Activated effector memory CD4-positive, alpha-beta T cell treated with Interleukin-2 at 50 U/mL for 16 hours (primary cell): ENCODE data around the gene ZNF211.

Experiments used
- DNase-seq: peaks from one replicate; pipeline ENCODE4 v3.0.0-alpha.2; 2020

The ZNF211 gene

GRCh38 chr19:57656346-57656745 is 23.4 kb downstream of the ZNF211 start:
- no peak for DNase-seq

DNA sequence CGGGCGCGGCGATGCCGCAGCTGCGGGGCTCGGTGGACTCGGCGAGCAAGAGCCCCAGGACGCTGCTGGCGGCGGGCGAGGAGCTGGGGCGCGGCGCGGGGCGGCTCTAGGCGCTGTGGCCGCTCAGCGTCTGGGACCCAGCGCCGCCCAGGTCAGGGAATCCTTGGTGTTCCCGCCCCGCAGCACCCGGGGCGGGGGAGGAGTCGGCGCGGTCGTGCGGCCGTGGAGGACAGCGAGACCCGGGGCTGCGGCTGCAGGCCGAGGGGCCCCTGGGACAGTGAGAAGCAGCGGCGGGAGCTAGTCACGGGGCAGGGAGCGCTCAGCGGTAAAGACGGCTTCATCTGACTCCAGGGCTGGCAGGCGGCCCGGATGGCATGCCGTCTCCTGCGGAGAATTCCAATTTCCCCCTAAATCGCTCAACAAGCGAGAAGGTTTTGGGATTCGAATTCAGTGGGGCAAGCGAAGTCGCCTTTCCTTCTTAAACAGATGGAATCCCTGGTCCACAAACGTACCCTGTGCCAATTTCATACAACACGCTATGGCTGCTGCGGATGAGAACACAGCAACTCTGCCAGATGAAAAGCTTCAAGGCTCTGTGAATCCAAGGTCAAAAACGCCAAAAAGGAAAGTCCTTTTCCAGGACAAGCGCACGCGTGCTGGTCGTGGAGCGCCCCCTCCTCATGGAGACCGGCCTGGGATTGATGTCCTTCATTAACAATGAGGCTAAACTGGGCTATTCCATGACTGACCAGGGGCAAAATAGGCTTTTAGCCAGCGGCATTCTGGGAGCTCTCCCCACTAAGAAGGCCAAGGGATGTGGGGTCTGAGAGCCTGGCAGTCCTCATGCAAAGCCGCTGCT is 31.5 kb downstream of the ZNF211 start:
- no peak for DNase-seq

- no peak for DNase-seq
Measured at GRCh38 chr19:57665261-57665806, 32.4 kb downstream of the ZNF211 start.

- DNase-seq = no peak
Measured at GRCh38 chr19:57667228-57667627, 34.3 kb downstream of the ZNF211 start.

GRCh38 chr19:57668635-57669034 is 35.7 kb downstream of the ZNF211 start, which contains the start of gene ZSCAN4:
Gene ZSCAN4, plus strand, starts transcription at chr19:57668935. Its CDS starts 7,211 bp downstream, at chr19:57676146.
- no peak for DNase-seq

DNA sequence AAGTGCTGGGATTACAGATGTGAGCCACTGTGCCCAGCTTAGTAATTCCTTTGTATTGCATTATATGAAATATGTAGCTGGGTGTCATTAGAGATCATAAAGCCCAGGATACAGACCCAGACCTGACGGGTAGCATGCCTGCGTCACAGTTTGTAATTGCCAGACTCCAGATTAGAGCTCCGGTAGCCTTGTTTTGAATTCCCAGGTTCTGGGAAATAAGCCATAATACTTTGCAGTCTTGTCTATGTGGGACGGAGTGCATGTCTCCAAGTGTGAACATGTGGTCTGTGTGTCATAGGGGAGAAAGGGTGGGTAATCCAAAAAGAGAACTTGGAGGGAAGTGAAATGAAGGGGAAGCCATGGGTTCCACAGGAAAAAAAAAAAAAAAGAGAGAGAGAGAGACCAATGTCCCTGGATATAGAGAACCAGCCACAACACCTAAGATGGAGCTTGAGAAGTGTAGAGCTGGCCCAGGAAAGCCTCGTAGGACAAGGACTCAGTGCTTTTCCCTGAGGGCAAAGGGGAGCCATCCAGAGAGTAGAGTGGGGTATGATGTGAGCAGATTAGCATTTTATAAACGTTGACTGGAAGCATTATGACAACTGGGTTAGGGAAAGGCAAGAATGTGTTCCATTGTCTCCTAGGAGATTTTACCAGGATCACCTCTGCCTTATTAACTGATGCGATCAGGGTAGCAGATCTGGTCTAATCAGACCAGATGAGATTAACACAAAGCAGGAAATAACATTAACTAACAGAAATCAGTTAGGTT is 38.3 kb downstream of the ZNF211 start:
- DNase-seq = no peak

DNA sequence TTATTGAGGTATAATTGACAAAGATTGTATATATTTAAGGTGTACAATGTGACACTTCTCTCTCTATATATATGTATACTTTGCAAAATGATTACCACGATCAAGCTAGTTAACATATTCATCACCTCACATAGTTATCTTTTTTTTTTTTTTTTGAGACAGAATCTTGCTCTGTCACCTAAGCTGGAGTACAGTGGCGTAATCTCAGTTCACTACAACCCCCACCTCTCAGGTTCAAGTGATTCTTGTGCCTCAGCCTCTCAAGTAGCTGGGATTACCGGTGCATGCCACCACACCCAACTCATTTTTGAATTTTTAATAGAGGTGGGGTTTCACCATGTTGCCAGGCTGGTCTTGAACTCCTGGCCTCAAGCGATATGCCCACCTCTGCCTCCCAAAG is 39.5 kb downstream of the ZNF211 start:
- no peak for DNase-seq

GRCh38 chr19:57675881-57676280 is 42.9 kb downstream of the ZNF211 start:
- DNase-seq = no peak

DNA sequence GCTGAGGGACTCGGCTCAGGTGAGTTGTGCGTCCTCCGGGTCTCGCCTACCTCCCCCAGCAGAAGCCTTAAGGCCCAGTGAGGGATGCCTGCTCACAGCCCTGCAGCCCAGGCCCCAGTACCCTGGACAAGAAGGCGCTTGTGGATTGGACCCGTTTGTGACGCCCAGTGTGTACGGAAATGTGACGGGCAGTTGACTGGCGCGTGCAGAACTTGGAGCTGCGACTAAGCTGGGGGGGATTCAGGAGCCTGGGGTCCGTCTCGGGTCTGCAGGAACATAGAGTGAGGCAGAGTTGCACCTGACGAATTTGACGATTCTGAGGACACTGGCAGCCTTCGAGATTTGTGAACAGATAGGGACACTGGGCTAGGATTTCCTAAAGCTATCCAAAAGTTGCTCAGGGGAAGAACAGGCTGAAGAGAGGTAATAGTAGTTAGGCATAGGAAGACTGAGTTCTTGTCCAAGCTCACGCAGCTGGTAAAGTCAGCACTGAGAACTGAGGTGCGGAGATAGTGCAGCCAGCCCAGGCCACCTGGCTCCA is 49.3 kb downstream of the ZNF211 start:
- no peak for DNase-seq

DNA sequence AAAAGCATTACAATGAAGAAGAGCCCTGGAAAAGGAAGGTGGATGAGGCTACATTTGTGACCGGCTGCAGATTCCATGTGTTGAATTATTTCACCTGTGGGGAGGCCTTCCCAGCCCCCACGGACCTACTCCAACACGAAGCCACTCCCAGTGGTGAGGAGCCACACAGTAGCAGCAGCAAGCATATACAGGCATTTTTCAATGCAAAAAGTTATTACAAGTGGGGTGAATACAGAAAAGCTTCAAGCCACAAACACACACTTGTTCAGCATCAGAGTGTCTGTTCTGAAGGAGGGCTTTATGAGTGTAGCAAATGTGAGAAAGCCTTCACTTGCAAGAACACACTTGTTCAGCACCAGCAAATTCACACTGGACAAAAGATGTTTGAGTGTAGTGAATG is 53.8 kb downstream of the ZNF211 start:
- no peak for DNase-seq

GRCh38 chr19:57687363-57688010 is 54.5 kb downstream of the ZNF211 start:
- no peak for DNase-seq

DNA sequence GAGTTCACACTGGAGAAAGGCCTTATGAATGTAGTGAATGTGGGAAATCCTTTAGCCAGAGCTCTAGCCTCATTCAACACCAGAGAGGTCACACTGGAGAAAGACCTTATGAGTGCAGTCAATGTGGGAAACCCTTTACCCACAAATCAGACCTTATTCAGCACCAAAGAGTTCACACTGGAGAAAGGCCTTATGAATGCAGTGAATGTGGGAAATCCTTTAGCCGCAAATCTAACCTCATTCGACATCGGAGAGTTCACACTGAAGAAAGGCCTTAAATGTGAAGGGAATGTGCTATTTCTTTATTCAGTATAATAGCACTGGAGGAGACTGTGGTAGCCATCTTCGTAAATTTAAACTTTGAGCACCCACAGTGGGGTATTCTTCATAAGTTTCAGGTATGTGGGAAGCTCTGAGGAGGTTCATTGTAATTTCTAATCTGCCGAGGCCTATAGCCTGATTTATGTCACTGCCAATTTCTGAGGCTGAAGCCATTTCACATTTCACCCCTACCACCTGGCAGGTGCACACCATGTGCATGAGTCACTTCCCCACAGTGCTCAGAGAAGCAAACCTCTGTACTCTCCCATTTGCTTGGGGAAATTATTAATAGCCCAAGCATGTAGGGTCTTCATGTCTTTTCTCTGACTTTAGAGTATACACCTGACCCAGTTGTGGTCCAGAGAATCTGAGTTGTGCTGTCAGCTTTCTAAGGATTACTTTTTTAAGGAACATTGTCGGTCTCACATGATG is 55.2 kb downstream of the ZNF211 start:
- DNase-seq = no peak

DNA sequence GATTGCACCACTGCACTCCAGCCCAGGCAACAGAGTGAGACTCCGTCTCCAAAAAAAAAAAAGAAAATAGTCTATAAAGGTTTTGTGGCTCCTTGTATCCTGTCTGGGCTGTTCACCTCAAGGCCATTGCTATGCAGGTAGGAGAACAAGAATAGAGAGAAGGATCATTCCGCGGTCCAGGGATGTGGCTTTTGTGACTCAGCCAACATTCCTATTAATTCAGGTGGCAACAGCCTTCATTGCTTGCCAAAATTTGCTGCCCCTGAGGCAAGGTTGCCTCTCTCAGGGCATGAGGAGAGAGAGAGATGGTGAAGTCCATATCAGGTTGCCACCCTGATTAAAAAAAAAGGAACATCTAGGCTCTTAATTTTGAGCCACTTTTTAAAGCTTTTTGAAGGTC is 56.8 kb downstream of the ZNF211 start:
- DNase-seq = no peak
